Activated CD4-positive, alpha-beta T cell treated with anti-CD3 and anti-CD28 coated beads for 36 hours (primary cell): ENCODE measurements around the gene TAS2R9. TPM values are rescaled to one million over a fixed set of nuclear protein-coding genes. Genes with fewer than 3 reads are reported as not detected.

ENCODE experiments used
- ATAC-seq: fragments of 200-7000 bp; cut with Tn5 transposase; one replicate; pipeline ENCODE4 v1.10.0; 2021; ENCODE audit warnings: mild to moderate bottlenecking, moderate library complexity
- CTCF ChIA-PET: fragments of 350-600 bp; sonication (Branson Sonifier 250); formaldehyde crosslinking; loops from one replicate; lab custom pipeline; 2021; ENCODE audit warnings: antibody characterized with exemption; lab: Charles Lee
- POLR2A ChIA-PET: fragments of 350-600 bp; sonication (Branson Sonifier 250); formaldehyde crosslinking; loops from one replicate; lab custom pipeline; 2021; ENCODE audit warnings: antibody characterized with exemption, inconsistent platforms; lab: Charles Lee
- DNase-seq: peaks from one replicate; pipeline ENCODE4 v3.0.0-alpha.2; 2020
- H3K27ac Mint-ChIP-seq: one replicate; pipeline ENCODE4 v1.8.0; 2021; ENCODE audit warnings: mixed read lengths
- H3K27me3 Mint-ChIP-seq: one replicate; pipeline ENCODE4 v1.8.0; 2021; ENCODE audit warnings: mixed read lengths
- H3K36me3 Mint-ChIP-seq: one replicate; pipeline ENCODE4 v1.8.0; 2021; ENCODE audit warnings: low read depth, mixed read lengths
- H3K4me1 Mint-ChIP-seq: one replicate; pipeline ENCODE4 v1.8.0; 2021; ENCODE audit warnings: mixed read lengths
- H3K4me3 Mint-ChIP-seq: one replicate; pipeline ENCODE4 v1.8.0; 2021; ENCODE audit warnings: mild to moderate bottlenecking, moderate library complexity, mixed read lengths
- H3K9me3 Mint-ChIP-seq: one replicate; pipeline ENCODE4 v1.8.0; 2021; ENCODE audit warnings: low read depth, mixed read lengths
- intact Hi-C, 2 experiments: fragments of 100-400 bp; cut with DNase I in 1 of 2; cut with micrococcal nuclease in 1 of 2; formaldehyde crosslinking; loops; one replicate each; pipeline versions ENCODE4 v1.14.2 to v1.15.1; 2022 to 2024; cut with DNase I, micrococcal nuclease
- total RNA-seq, 2 experiments: library from RNA; stranded (reverse); gene quantifications; one replicate each; pipeline ENCODE4 v1.2.3, GENCODE V29; 2021

Gene TAS2R9, protein sequence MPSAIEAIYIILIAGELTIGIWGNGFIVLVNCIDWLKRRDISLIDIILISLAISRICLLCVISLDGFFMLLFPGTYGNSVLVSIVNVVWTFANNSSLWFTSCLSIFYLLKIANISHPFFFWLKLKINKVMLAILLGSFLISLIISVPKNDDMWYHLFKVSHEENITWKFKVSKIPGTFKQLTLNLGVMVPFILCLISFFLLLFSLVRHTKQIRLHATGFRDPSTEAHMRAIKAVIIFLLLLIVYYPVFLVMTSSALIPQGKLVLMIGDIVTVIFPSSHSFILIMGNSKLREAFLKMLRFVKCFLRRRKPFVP
- not detected for total RNA-seq

GRCh38 chr12:10810068-10810467 is at the start of gene TAS2R9:
TAS2R9 (minus strand) TSS chr12:10810168; CDS start chr12:10810075, 93 bp downstream.
- ChIA-PET CTCF (interaction anchor here (0.8 to 1.8 kb wide), 2 partner anchors 40 to 390 kb away, joined by 3 to 6 read pairs; no protein-coding TSS in a partner anchor), POLR2A (no interaction called here)
- peaks cover 15% of the 10 kb centered on the region for H3K27me3 Mint-ChIP-seq
- H3K27ac Mint-ChIP-seq: no peak within 1 kb of the TSS
- H3K4me1 Mint-ChIP-seq: no peaks in the 10 kb centered on the region
- no peaks in the 10 kb centered on the region for H3K9me3 Mint-ChIP-seq
- no peak within 1 kb of the TSS for H3K4me3 Mint-ChIP-seq
- intact Hi-C loops: no loop called here
- H3K36me3 Mint-ChIP-seq: no peaks in the 10 kb centered on the region
- ATAC-seq (no peak), DNase-seq (no peak)

- POLR2A ChIA-PET: no interaction called here
- peaks cover 37% of the 10 kb centered on the region for H3K9me3 Mint-ChIP-seq
- peaks cover 25% of the 10 kb centered on the region for H3K4me1 Mint-ChIP-seq
- intact Hi-C loops: no loop called here
- no peaks in the 10 kb centered on the region for H3K27me3 Mint-ChIP-seq
- DNase-seq (no peak), ATAC-seq (no peak)
- no peak overlapping the region for H3K27ac Mint-ChIP-seq
- H3K4me3 Mint-ChIP-seq: no peak overlapping the region
- CTCF ChIA-PET: interaction anchor here (1.2 kb wide), 1 partner anchor 11 kb away, joined by 3 read pairs; no protein-coding TSS in a partner anchor
- H3K36me3 Mint-ChIP-seq: peaks cover 48% of the 10 kb centered on the region
Measured at GRCh38 chr12:10855807-10856206, 45.8 kb upstream of the TAS2R9 start.

DNA sequence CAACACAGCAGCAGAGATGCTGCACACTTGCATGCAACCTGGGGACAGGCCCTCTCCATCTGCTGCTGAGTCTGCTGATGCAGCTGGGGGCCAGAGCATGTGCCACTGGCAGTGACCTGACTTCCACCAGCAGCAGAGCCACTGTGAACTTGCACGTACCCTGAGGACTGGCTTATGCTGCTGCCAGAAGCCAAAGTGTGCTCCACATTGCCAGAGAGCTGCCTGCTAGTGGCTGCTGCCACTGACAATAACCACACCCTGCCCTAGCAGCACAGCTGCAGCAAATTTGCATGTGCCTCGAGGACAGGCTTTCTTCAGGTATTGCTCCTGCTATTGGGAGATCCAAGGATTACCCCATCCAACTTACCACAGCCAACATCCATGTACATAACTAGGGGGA is 43.8 kb upstream of the TAS2R9 start:
- DNase-seq (no peak), ATAC-seq (no peak)
- peaks cover 38% of the 10 kb centered on the region for H3K4me1 Mint-ChIP-seq
- peaks cover 30% of the 10 kb centered on the region for H3K36me3 Mint-ChIP-seq
- CTCF ChIA-PET: no interaction called here
- no peak overlapping the region for H3K27ac Mint-ChIP-seq
- H3K9me3 Mint-ChIP-seq: peaks cover 27% of the 10 kb centered on the region
- POLR2A ChIA-PET: no interaction called here
- H3K27me3 Mint-ChIP-seq: no peaks in the 10 kb centered on the region
- intact Hi-C loops: no loop called here
- H3K4me3 Mint-ChIP-seq: no peak overlapping the region

DNA sequence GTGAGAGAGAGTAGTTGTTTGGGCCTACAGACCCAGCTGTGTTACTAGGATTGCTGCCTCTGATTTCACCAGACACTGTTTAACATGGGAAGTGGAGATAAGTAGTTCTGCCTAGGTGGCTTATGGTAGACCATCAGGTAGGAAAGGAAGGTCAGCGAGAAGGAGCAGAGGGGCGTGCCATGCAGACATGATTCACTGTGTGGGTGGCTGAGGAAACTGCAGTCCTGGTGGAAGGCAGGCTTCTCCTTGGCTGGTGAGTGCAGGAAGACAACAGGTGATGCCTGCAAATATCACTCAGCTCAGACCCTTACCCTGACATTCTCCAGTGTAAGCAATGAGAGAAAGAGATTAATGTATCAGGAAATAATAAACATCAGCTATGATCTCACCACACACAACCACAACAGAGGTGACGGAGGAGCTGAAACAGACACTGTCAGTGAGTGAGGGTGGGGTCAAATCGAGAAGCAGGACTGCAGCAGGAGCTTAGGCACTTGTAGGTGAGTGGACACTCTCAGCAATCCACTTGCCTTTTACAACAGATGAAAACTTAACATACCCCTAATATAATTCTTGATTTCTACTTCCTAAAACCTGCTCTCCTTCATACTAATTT is 41.4 kb upstream of the TAS2R9 start:
- no peak for DNase-seq
- intact Hi-C loops: no loop called here
- ChIA-PET CTCF (interaction anchor here (0.8 kb wide), 1 partner anchor 637 kb away, joined by 3 read pairs; no protein-coding TSS in a partner anchor), POLR2A (no interaction called here)
- H3K27ac Mint-ChIP-seq: no peak overlapping the region
- H3K4me1 Mint-ChIP-seq: peaks cover 38% of the 10 kb centered on the region
- no peak overlapping the region for H3K4me3 Mint-ChIP-seq
- peaks cover 7% of the 10 kb centered on the region for H3K9me3 Mint-ChIP-seq
- no peaks in the 10 kb centered on the region for H3K27me3 Mint-ChIP-seq
- peaks cover 15% of the 10 kb centered on the region for H3K36me3 Mint-ChIP-seq
- ATAC-seq: no peak

DNA sequence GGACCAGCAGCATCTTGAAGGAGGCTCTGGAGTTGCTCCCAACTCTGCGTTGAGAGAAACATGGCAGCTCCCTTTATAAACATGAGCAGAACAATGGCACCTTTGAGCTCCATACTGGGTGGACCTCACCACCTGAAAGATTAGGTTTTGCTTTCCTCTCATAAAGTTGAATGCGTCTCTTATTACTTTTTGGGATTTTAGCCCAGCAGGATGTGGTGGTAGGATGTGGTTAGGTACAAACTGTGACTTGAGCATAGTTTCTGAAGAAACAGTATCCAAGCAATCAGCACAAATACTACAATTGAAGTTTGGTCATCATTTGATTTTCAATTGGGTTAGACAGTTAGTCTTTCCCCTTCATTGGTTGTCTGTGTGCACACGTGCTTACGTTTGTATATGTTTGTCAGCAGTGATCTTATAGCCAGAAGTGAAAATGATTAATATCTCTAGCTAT is 39.5 kb upstream of the TAS2R9 start, which contains the start of gene PRR4:
TSS of gene PRR4 (minus strand) at position 51 of the 454 bp plus-strand sequence. CDS start at position 13, 38 bp downstream.
- POLR2A ChIA-PET: interaction anchor here (0.6 kb wide), 1 partner anchor 29 kb away, joined by 3 read pairs; no protein-coding TSS in a partner anchor
- peaks cover 36% of the 10 kb centered on the region for H3K4me1 Mint-ChIP-seq
- no peak within 1 kb of the TSS for H3K27ac Mint-ChIP-seq

DNA sequence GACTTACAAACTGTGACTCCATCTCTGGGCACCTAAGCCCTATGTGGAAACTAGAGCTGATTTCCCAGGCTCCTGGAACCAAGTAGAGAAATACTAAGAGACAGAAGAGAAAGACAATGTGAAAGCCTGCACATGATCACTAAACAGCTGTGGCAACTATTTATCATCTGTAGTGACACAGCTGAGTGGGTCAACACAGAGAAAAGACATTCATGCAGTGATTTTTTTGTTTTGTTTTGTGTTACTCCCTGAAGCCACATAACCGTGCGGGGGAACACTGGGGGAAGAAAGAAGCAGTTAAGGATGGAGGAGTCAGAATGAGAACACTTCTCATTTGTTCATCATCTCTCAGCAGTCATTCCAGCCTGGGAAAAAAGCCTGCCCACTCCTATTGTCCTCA is 37.8 kb upstream of the TAS2R9 start:
- Mint-ChIP-seq H3K4me3 (no peak overlapping the region), H3K27ac (no peak overlapping the region), H3K36me3 (peaks cover 11% of the 10 kb centered on the region), H3K9me3 (no peaks in the 10 kb centered on the region), H3K27me3 (no peaks in the 10 kb centered on the region), H3K4me1 (peaks cover 31% of the 10 kb centered on the region)
- DNase-seq: no peak
- ChIA-PET CTCF (interaction anchor here (0.6 to 0.7 kb wide), 3 partner anchors 351 to 1543 kb away, joined by 3 read pairs; no protein-coding TSS in a partner anchor), POLR2A (no interaction called here)
- ATAC-seq: no peak
- intact Hi-C loops: no loop called here

More for the DNA sequence above, 39.5 kb upstream of the TAS2R9 start, which contains the start of gene PRR4:
- Mint-ChIP-seq H3K36me3 (peaks cover 7% of the 10 kb centered on the region), H3K9me3 (no peaks in the 10 kb centered on the region), H3K27me3 (no peaks in the 10 kb centered on the region), H3K4me3 (no peak within 1 kb of the TSS)
- intact Hi-C loops: no loop called here
- CTCF ChIA-PET: interaction anchor here (0.7 to 1.3 kb wide), 2 partner anchors 9 to 236 kb away, joined by 3 to 4 read pairs; no protein-coding TSS in a partner anchor
- ATAC-seq (peak; percentile 58), DNase-seq (peak; percentile 20)

- no peaks in the 10 kb centered on the region for H3K4me1 Mint-ChIP-seq
- H3K27me3 Mint-ChIP-seq: no peaks in the 10 kb centered on the region
Measured at GRCh38 chr12:10842862-10843261, 32.9 kb upstream of the TAS2R9 start.

GRCh38 chr12:10838461-10838860 is 28.5 kb upstream of the TAS2R9 start:
- intact Hi-C loops: no loop called here
- POLR2A ChIA-PET: no interaction called here
- ATAC-seq (no peak), DNase-seq (no peak)
- Mint-ChIP-seq H3K36me3 (peaks cover 5% of the 10 kb centered on the region), H3K27ac (no peak overlapping the region), H3K4me1 (no peaks in the 10 kb centered on the region), H3K4me3 (no peak overlapping the region), H3K27me3 (no peaks in the 10 kb centered on the region), H3K9me3 (peaks cover 4% of the 10 kb centered on the region)
- CTCF ChIA-PET: interaction anchor here (0.7 to 0.8 kb wide), 3 partner anchors 30 to 511 kb away, joined by 3 read pairs; no protein-coding TSS in a partner anchor

More at GRCh38 chr12:10842862-10843261, 32.9 kb upstream of the TAS2R9 start:
- Mint-ChIP-seq H3K4me3 (no peak overlapping the region), H3K9me3 (no peaks in the 10 kb centered on the region), H3K27ac (no peak overlapping the region), H3K36me3 (peaks cover 14% of the 10 kb centered on the region)
- intact Hi-C loops: no loop called here
- ChIA-PET POLR2A (no interaction called here), CTCF (no interaction called here)
- DNase-seq (no peak), ATAC-seq (no peak)

- DNase-seq (no peak), ATAC-seq (no peak)
- Mint-ChIP-seq H3K9me3 (no peaks in the 10 kb centered on the region), H3K27me3 (no peaks in the 10 kb centered on the region), H3K36me3 (no peaks in the 10 kb centered on the region), H3K4me3 (no peak overlapping the region), H3K27ac (no peak overlapping the region), H3K4me1 (no peaks in the 10 kb centered on the region)
- POLR2A ChIA-PET: no interaction called here
- intact Hi-C loops: no loop called here
- CTCF ChIA-PET: no interaction called here
Measured at GRCh38 chr12:10829994-10830393, 20.0 kb upstream of the TAS2R9 start.

DNA sequence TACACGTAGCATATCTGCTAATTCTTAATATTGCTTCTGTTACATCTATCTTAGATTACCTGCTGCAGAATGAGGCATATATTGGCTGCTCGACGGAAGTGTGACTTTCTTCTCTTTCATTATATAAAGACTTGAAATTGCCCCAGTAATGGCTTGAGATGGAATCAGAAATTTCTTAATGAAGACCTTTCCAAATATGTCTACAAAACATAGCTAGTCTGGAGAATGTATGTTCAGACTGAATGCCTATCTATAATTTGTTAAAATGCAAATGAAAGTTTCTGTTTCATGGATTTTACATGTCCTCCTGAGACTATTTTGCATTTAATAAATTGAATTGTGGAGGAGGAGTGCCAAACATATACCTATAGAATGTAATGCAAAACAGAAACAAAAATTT is 16.3 kb upstream of the TAS2R9 start, which contains the start of gene TAS2R10:
TSS of gene TAS2R10 (minus strand) at position 101 of the 400 bp plus-strand sequence. CDS start at position 12, 89 bp downstream.
- ATAC-seq (no peak), DNase-seq (no peak)
- intact Hi-C loops: no loop called here
- ChIA-PET CTCF (no interaction called here), POLR2A (no interaction called here)
- Mint-ChIP-seq H3K27ac (no peak within 1 kb of the TSS), H3K9me3 (no peaks in the 10 kb centered on the region), H3K36me3 (no peaks in the 10 kb centered on the region), H3K4me3 (no peak within 1 kb of the TSS), H3K4me1 (no peaks in the 10 kb centered on the region), H3K27me3 (no peaks in the 10 kb centered on the region)

- CTCF ChIA-PET: no interaction called here
- ATAC-seq: no peak
- Mint-ChIP-seq H3K27me3 (no peaks in the 10 kb centered on the region), H3K4me3 (no peak overlapping the region), H3K4me1 (no peaks in the 10 kb centered on the region), H3K27ac (no peak overlapping the region), H3K36me3 (no peaks in the 10 kb centered on the region), H3K9me3 (no peaks in the 10 kb centered on the region)
- POLR2A ChIA-PET: no interaction called here
- DNase-seq: no peak
- intact Hi-C loops: no loop called here
Measured at GRCh38 chr12:10824957-10825356, 15.0 kb upstream of the TAS2R9 start.
